SK-N-SH (cell line): ENCODE data around the gene CRTC2. TPM values are rescaled to one million over a fixed set of nuclear protein-coding genes. Genes with fewer than 3 reads are reported as not detected.
"Not testable (repeated sequence)": the region's sequence is repeated elsewhere in the genome, so short reads cannot be mapped to it uniquely, and the experiment has no call there.

Experiments
- CTCF ChIA-PET: fragments of 300-600, 350-600 bp; formaldehyde crosslinking; extraction: SDS; loops from one replicate; lab custom pipeline; 2021; lab: Yijun Ruan, JAX
- POLR2A ChIA-PET: fragments of 350-600 bp; sonication (Branson Sonifier 250); formaldehyde crosslinking; extraction: SDS; loops from one replicate; lab custom pipeline; 2020; ENCODE audit warnings: antibody characterized with exemption, inconsistent platforms; lab: Yijun Ruan, JAX
- DNase-seq: peaks from one replicate; pipeline ENCODE4 v3.0.0; 2012
- H2AFZ ChIP-seq: fragments of 200-600 bp; sonication (generic); 2 replicates; pipeline ENCODE4 v1.8.1; 2016; ENCODE audit warnings: antibody characterized with exemption, mild to moderate bottlenecking, low read depth
- H3F3A ChIP-seq: fragments of 200-600 bp; sonication (generic); replicated peaks from 2 replicates; pipeline ENCODE3; 2016; ENCODE audit warnings: antibody characterized with exemption, mild to moderate bottlenecking; ENCODE audit not compliant: insufficient read depth
- H3K27ac ChIP-seq, 2 experiments: fragments of 200-500 bp in 1 of 2; fragments of 200-600 bp in 1 of 2; sonication (Bioruptor generic) in 1 of 2; sonication (generic), shearing (Covaris generic) in 1 of 2; 2 replicates each; pipeline versions ENCODE4 v1.5.1 to v1.6.1; 2014 to 2016; ENCODE audit warnings: low read depth in 2 of 2, inconsistent platforms in 1 of 2, low read length in 1 of 2, mild to moderate bottlenecking in 1 of 2, mixed read lengths in 1 of 2
- H3K27me3 ChIP-seq: fragments of 200-600 bp; sonication (generic), shearing (Covaris generic); 2 replicates; pipeline ENCODE4 v1.6.1; 2016; ENCODE audit warnings: mixed run types; ENCODE audit not compliant: insufficient read depth
- H3K36me3 ChIP-seq, 2 experiments: fragments of 200-500 bp in 1 of 2; fragments of 200-600 bp in 1 of 2; sonication (Bioruptor generic) in 1 of 2; sonication (generic) in 1 of 2; replicated peaks in 1 of 2; 2 replicates each; pipeline versions ENCODE3 to v1.5.1; 2014 to 2016; ENCODE audit warnings: low read length in 1 of 2, mild to moderate bottlenecking in 1 of 2; ENCODE audit not compliant: insufficient read depth in 2 of 2, control insufficient read depth in 1 of 2
- H3K4me1 ChIP-seq, 2 experiments: fragments of 200-500 bp in 1 of 2; fragments of 200-600 bp in 1 of 2; sonication (Bioruptor generic) in 1 of 2; sonication (generic), shearing (Covaris generic) in 1 of 2; 2 replicates each; pipeline versions ENCODE4 v1.5.1 to v1.6.1; 2014 to 2016; ENCODE audit warnings: low read depth in 1 of 2, low read length in 1 of 2, mixed run types in 1 of 2; ENCODE audit not compliant: insufficient read depth in 2 of 2, control insufficient read depth in 1 of 2
- H3K4me2 ChIP-seq: fragments of 200-600 bp; sonication (generic), shearing (Covaris generic); 2 replicates; pipeline ENCODE4 v1.6.1; 2017; ENCODE audit warnings: mixed run types
- H3K4me3 ChIP-seq, 2 experiments: fragments of 200-500 bp in 1 of 2; fragments of 200-600 bp in 1 of 2; sonication (Bioruptor generic) in 1 of 2; sonication (generic), shearing (Covaris generic) in 1 of 2; 2 replicates each; pipeline versions ENCODE4 v1.5.1 to v1.8.1; 2014 to 2016; ENCODE audit warnings: low read depth in 2 of 2, inconsistent platforms in 1 of 2, low read length in 1 of 2, mild to moderate bottlenecking in 1 of 2, mixed read lengths in 1 of 2, moderate library complexity in 1 of 2
- H3K79me2 ChIP-seq: fragments of 200-600 bp; sonication (generic); 2 replicates; pipeline ENCODE4 v1.8.1; 2017; ENCODE audit warnings: mild to moderate bottlenecking; ENCODE audit not compliant: insufficient read depth
- H3K9ac ChIP-seq: fragments of 200-600 bp; sonication (generic); 2 replicates; pipeline ENCODE4 v1.6.1; 2017; ENCODE audit warnings: mixed run types
- H3K9me2 ChIP-seq: fragments of 200-600 bp; sonication (generic); 2 replicates; pipeline ENCODE4 v1.6.1; 2017; ENCODE audit warnings: mixed run types
- H3K9me3 ChIP-seq: fragments of 200-600 bp; sonication (generic); 2 replicates; pipeline ENCODE4 v1.6.1; 2017; ENCODE audit warnings: mixed run types, mild to moderate bottlenecking, moderate library complexity
- H4K20me1 ChIP-seq: fragments of 200-600 bp; sonication (generic); 2 replicates; pipeline ENCODE4 v1.6.1; 2017; ENCODE audit warnings: mild to moderate bottlenecking, mixed run types; ENCODE audit not compliant: insufficient read depth
- CHD2 ChIP-seq: fragments of 150-350 bp; IDR thresholded peaks from 2 replicates; pipeline ENCODE4 v1.6.1; 2018; ENCODE audit warnings: low read length; ENCODE audit not compliant: partially characterized antibody
- EP300 ChIP-seq, 2 experiments: IDR thresholded peaks; 2 replicates each; pipeline versions ENCODE4 v1.4.0 to v1.6.1; 2012; ENCODE audit warnings: borderline replicate concordance in 1 of 2, low read depth in 1 of 2, low read length in 1 of 2
- EZH2phosphoT487 ChIP-seq: fragments of 200-600 bp; sonication (generic); IDR thresholded peaks from 2 replicates; pipeline ENCODE4 v1.6.1; 2017; ENCODE audit warnings: low read depth, mixed run types, mild to moderate bottlenecking, antibody characterized with exemption, moderate library complexity, borderline replicate concordance
- FOSL2 ChIP-seq: IDR thresholded peaks from 2 replicates; pipeline ENCODE4 v1.4.0; 2012; ENCODE audit warnings: low read depth, mild to moderate bottlenecking, moderate library complexity, borderline replicate concordance
- JUND ChIP-seq: IDR thresholded peaks from 2 replicates; pipeline ENCODE4 v1.4.0; 2012
- MEF2A ChIP-seq: IDR thresholded peaks from 2 replicates; pipeline ENCODE4 v1.4.0; 2012; ENCODE audit warnings: low read depth, borderline replicate concordance
- POLR2AphosphoS5 ChIP-seq: IDR thresholded peaks from 2 replicates; pipeline ENCODE4 v1.6.1; 2012; ENCODE audit warnings: low read depth, low read length
- RAD21 ChIP-seq: IDR thresholded peaks from 2 replicates; pipeline ENCODE4 v1.6.1; 2012; ENCODE audit warnings: mild to moderate bottlenecking, low read length
- TAF1 ChIP-seq: IDR thresholded peaks from 2 replicates; pipeline ENCODE4 v1.6.1; 2012; ENCODE audit warnings: low read depth, mild to moderate bottlenecking, low read length, moderate library complexity, borderline replicate concordance
- TEAD4 ChIP-seq: IDR thresholded peaks from 2 replicates; pipeline ENCODE4 v1.4.0; 2012; ENCODE audit warnings: mild to moderate bottlenecking, borderline replicate concordance; ENCODE audit not compliant: insufficient read depth
- YY1 ChIP-seq: IDR thresholded peaks from 2 replicates; pipeline ENCODE4 v1.4.0; 2012; ENCODE audit warnings: low read depth, mild to moderate bottlenecking
- WGBS: methylation state at CpG from one replicate; pipeline ENCODE4 v1.1.6; 2017; ENCODE audit warnings: low lambda C conversion rate; 5-methylcytosine and 5-hydroxymethylcytosine counted together
- polyA plus RNA-seq, 3 experiments: library from polyadenylated mRNA; depleted of rRNA; stranded (reverse); fragments of >200 nt; gene quantifications; 2 replicates each; pipeline ENCODE4 v1.2.3, GENCODE V29; 2012
- TF ChIP-seq, protein P1 (sequence below): fragments of 150-350 bp; IDR thresholded peaks from 2 replicates; pipeline ENCODE4 v1.6.1; 2017; ENCODE audit warnings: antibody characterized with exemption, low read length, low read depth, borderline replicate concordance
- TF ChIP-seq, protein P2 (sequence below): IDR thresholded peaks from 2 replicates; pipeline ENCODE4 v1.6.1; 2012; ENCODE audit warnings: mild to moderate bottlenecking, low read depth, low read length, moderate library complexity
- TF ChIP-seq, protein P3 (sequence below): fragments of 150-350 bp; IDR thresholded peaks from 2 replicates; pipeline ENCODE4 v1.6.1; 2016; ENCODE audit warnings: mild to moderate bottlenecking, low read depth, low read length

The CRTC2 gene
- polyA plus RNA-seq, 1 of the 3 experiments (the other 2 are of a cell fraction) = 25.5 TPM

DNA sequence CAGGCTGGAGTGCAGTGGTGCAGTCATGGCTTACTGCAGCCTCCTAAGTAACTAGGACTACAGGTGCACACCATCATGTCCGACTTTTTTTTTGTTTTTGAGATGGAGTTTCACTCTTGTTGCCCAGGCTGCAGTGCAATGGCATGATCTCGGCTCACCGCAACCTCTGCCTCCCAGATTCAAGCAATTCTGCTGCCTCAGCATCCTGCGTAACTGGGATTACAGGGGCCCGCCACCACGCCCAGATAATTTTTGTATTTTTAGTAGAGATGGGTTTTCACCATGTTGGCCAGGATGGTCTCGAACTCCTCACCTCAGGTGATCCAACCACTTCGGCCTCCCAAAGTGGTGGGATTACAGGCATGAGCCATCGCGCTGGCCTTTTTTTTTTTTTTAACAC is 38.5 kb upstream of the CRTC2 start:
- DNase-seq, H3K9ac ChIP-seq, CTCF ChIA-PET, H4K20me1 ChIP-seq, H3K27ac ChIP-seq, POLR2A ChIA-PET, H2AFZ ChIP-seq, H3K9me3 ChIP-seq, H3K4me2 ChIP-seq, H3K27me3 ChIP-seq, H3K9me2 ChIP-seq, H3K4me3 ChIP-seq: not testable (repeated sequence)
- peaks cover 46% of the 10 kb centered on the region for H3F3A ChIP-seq
- H3K36me3 ChIP-seq = peaks cover 18 to 26% of the 10 kb centered on the region in 2 experiments
- peaks cover 13 to 19% of the 10 kb centered on the region in 2 experiments; a peak in 3 of 4 replicates for H3K4me1 ChIP-seq
- WGBS = 94% methylated on average over 10 of the region's 10 CpGs
- H3K79me2 ChIP-seq = peaks cover 12% of the 10 kb centered on the region

DNA sequence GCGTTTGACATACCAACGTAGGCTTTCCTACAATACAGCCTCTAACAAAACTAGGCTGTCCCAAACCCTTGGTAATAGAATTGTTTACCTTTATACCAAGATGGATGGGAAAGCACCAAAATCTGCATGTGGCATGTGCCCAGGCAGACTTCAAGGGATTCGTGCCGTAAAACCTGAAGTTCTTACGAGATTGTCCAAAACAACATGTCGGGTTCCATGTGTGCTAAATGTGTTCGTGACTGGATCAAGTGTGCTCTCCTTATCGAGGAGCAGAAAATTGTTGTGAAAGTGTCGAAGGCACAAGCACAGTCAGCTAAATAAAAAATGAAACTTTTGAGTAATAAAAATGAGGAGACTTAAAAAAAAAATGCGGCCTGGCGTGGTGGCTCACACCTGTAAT is 37.2 kb upstream of the CRTC2 start:
- Histone ChIP-seq H3K27ac (no peak overlapping the region), H3K4me2 (no peak overlapping the region), H3K4me3 (no peak overlapping the region), H3F3A (peaks cover 49% of the 10 kb centered on the region), H3K79me2 (peaks cover 24% of the 10 kb centered on the region), H3K9me3 (no peaks in the 10 kb centered on the region), H3K9me2 (no peaks in the 10 kb centered on the region), H3K4me1 (peaks cover 15 to 17% of the 10 kb centered on the region in 2 experiments; a peak in 3 of 4 replicates), H3K27me3 (no peaks in the 10 kb centered on the region), H4K20me1 (peaks cover 8% of the 10 kb centered on the region; the same call in 1 of the 2 replicates), H3K36me3 (peaks cover 24 to 35% of the 10 kb centered on the region in 2 experiments), H2AFZ (no peak overlapping the region), H3K9ac (no peak overlapping the region)
- DNase-seq = no peak
- TF ChIP-seq JUND (no peak), RAD21 (no peak), CHD2 (no peak), TAF1 (no peak), TEAD4 (no peak), POLR2AphosphoS5 (no peak), YY1 (no peak), EZH2phosphoT487 (no peak), FOSL2 (no peak), MEF2A (no peak), EP300 (IDR thresholded peaks at IDR 0.05; ENCODE audit: borderline replicate concordance in 1 of 2, low read depth in 1 of 2, low read length in 1 of 2) (no peak)
- TF ChIP-seq, protein P1, sequence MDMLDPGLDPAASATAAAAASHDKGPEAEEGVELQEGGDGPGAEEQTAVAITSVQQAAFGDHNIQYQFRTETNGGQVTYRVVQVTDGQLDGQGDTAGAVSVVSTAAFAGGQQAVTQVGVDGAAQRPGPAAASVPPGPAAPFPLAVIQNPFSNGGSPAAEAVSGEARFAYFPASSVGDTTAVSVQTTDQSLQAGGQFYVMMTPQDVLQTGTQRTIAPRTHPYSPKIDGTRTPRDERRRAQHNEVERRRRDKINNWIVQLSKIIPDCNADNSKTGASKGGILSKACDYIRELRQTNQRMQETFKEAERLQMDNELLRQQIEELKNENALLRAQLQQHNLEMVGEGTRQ = no peak
- TF ChIP-seq, protein P2, sequence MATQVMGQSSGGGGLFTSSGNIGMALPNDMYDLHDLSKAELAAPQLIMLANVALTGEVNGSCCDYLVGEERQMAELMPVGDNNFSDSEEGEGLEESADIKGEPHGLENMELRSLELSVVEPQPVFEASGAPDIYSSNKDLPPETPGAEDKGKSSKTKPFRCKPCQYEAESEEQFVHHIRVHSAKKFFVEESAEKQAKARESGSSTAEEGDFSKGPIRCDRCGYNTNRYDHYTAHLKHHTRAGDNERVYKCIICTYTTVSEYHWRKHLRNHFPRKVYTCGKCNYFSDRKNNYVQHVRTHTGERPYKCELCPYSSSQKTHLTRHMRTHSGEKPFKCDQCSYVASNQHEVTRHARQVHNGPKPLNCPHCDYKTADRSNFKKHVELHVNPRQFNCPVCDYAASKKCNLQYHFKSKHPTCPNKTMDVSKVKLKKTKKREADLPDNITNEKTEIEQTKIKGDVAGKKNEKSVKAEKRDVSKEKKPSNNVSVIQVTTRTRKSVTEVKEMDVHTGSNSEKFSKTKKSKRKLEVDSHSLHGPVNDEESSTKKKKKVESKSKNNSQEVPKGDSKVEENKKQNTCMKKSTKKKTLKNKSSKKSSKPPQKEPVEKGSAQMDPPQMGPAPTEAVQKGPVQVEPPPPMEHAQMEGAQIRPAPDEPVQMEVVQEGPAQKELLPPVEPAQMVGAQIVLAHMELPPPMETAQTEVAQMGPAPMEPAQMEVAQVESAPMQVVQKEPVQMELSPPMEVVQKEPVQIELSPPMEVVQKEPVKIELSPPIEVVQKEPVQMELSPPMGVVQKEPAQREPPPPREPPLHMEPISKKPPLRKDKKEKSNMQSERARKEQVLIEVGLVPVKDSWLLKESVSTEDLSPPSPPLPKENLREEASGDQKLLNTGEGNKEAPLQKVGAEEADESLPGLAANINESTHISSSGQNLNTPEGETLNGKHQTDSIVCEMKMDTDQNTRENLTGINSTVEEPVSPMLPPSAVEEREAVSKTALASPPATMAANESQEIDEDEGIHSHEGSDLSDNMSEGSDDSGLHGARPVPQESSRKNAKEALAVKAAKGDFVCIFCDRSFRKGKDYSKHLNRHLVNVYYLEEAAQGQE = no peak
- TF ChIP-seq, protein P3, sequence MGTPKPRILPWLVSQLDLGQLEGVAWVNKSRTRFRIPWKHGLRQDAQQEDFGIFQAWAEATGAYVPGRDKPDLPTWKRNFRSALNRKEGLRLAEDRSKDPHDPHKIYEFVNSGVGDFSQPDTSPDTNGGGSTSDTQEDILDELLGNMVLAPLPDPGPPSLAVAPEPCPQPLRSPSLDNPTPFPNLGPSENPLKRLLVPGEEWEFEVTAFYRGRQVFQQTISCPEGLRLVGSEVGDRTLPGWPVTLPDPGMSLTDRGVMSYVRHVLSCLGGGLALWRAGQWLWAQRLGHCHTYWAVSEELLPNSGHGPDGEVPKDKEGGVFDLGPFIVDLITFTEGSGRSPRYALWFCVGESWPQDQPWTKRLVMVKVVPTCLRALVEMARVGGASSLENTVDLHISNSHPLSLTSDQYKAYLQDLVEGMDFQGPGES = no peak
- WGBS = 98% methylated on average over 11 of the region's 11 CpGs
- ChIA-PET POLR2A (interaction anchor here (0.6 kb wide), 1 partner anchor 118 kb away, joined by 3 read pairs; no protein-coding TSS in a partner anchor), CTCF (interaction anchor here (0.6 to 1.0 kb wide), 2 partner anchors 49 to 65 kb away, joined by 3 to 4 read pairs; partner anchors contain the start of gene DENND4B)
